WERI-Rb-1 (cell line): ENCODE results near the gene UBE2L3.

Source experiments
- DNase-seq: peaks from one replicate; pipeline ENCODE4 v3.0.0-alpha.2; 2020
- H3K27ac ChIP-seq: fragments of 250-450 bp; sonication (Bioruptor Pico); 2 replicates; pipeline ENCODE4 v1.5.1; 2020; ENCODE audit warnings: mild to moderate bottlenecking, moderate library complexity
- H3K27me3 ChIP-seq: fragments of 250-450 bp; sonication (Bioruptor Pico); 2 replicates; pipeline ENCODE4 v1.5.1; 2021; ENCODE audit warnings: mild to moderate bottlenecking, low read depth, moderate library complexity; ENCODE audit not compliant: insufficient read depth, severe bottlenecking
- H3K36me3 ChIP-seq: fragments of 250-450 bp; sonication (Bioruptor Pico); 2 replicates; pipeline ENCODE4 v1.5.1; 2020; ENCODE audit warnings: mild to moderate bottlenecking, moderate library complexity
- H3K4me3 ChIP-seq: 2 replicates; pipeline ENCODE4 v1.5.1; 2011; ENCODE audit warnings: low read depth, mild to moderate bottlenecking, control low read depth, low read length
- H3K9me3 ChIP-seq: fragments of 250-450 bp; sonication (Bioruptor Pico); 2 replicates; pipeline ENCODE4 v1.5.1; 2021; ENCODE audit warnings: mild to moderate bottlenecking, moderate library complexity; ENCODE audit not compliant: severe bottlenecking
- TF ChIP-seq, protein P1 (sequence below): IDR thresholded peaks from 2 replicates; pipeline ENCODE4 v1.5.1; 2011; ENCODE audit warnings: low read depth, mild to moderate bottlenecking, control low read depth, inconsistent platforms, low read length

Gene UBE2L3

GRCh38 chr22:21626073-21626734 is 58.7 kb downstream of the UBE2L3 start:
- Histone ChIP-seq H3K36me3 (peaks cover 41% of the 10 kb centered on the region), H3K4me3 (no peak overlapping the region), H3K9me3 (no peaks in the 10 kb centered on the region), H3K27ac (no peak overlapping the region), H3K27me3 (no peaks in the 10 kb centered on the region)
- no peak for DNase-seq
- TF ChIP-seq, protein P1, sequence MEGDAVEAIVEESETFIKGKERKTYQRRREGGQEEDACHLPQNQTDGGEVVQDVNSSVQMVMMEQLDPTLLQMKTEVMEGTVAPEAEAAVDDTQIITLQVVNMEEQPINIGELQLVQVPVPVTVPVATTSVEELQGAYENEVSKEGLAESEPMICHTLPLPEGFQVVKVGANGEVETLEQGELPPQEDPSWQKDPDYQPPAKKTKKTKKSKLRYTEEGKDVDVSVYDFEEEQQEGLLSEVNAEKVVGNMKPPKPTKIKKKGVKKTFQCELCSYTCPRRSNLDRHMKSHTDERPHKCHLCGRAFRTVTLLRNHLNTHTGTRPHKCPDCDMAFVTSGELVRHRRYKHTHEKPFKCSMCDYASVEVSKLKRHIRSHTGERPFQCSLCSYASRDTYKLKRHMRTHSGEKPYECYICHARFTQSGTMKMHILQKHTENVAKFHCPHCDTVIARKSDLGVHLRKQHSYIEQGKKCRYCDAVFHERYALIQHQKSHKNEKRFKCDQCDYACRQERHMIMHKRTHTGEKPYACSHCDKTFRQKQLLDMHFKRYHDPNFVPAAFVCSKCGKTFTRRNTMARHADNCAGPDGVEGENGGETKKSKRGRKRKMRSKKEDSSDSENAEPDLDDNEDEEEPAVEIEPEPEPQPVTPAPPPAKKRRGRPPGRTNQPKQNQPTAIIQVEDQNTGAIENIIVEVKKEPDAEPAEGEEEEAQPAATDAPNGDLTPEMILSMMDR: no peak

- no peaks in the 10 kb centered on the region for H3K27me3 ChIP-seq
- H3K9me3 ChIP-seq: no peaks in the 10 kb centered on the region
- no peak overlapping the region for H3K4me3 ChIP-seq
- H3K36me3 ChIP-seq: peaks cover 40% of the 10 kb centered on the region
- H3K27ac ChIP-seq: no peak overlapping the region
- no peak for DNase-seq
- TF ChIP-seq, protein P1: no peak
Measured at GRCh38 chr22:21626735-21627469, 59.4 kb downstream of the UBE2L3 start.

- peak overlapping the region; percentile 88 for H3K27ac ChIP-seq
- no peak for DNase-seq
- H3K27me3 ChIP-seq: no peaks in the 10 kb centered on the region
- H3K36me3 ChIP-seq: peaks cover 23% of the 10 kb centered on the region
- H3K9me3 ChIP-seq: no peaks in the 10 kb centered on the region
- peak overlapping the region; percentile 80 for H3K4me3 ChIP-seq
- TF ChIP-seq, protein P1: no peak
Measured at GRCh38 chr22:21628386-21629254, 61.1 kb downstream of the UBE2L3 start.

DNA sequence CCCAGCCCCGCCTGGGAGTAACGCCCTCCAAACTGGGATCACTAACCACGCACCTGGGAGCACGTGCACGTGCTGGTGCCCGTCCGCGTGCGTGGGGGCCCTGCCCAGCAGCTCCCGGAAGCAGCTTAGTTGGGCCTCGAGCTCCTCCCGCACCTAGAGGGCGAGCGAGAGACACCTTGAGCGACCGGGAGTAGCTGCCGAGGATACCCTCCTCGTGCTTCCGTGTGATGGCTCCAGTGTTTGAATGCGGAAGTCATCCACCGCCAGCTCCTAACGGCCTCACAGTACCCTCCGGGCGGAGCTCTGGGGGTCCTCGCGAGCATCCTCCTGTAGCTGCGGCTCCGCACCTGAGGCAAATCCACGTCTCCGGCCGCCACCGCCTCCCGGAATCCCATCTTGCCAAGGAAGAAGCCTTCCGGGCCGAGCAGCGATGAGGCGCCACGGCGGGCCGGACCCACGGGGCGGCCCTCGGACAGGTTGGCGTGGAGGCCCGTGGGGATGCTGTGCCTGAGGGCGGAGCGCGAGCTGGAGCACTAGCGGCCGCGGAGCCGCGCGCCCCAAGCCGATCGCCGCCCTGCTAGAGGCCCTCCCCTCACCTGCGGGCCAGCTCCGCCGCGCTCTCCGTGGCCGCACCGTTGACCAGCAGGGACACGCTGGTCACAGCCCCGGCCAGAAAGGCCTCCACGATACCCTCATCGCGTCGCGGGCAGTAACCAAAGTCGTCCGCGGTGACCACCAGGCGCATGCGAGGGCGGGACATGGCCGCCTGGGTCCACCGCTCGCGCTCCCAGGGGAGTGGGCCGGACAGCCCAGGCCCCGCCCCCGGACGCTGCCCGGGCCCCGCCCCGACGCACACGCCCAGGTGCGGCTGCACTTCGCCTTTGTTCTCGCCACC is 62.0 kb downstream of the UBE2L3 start, which contains the start of gene YDJC:
Gene YDJC (minus strand): TSS at position 768 of the 895 bp plus-strand sequence. CDS start 8 bp downstream, at position 760.
- TF ChIP-seq, protein P1: peak; percentile 87
- peak; percentile 94 for DNase-seq
- no peaks in the 10 kb centered on the region for H3K27me3 ChIP-seq
- H3K4me3 ChIP-seq: peak within 1 kb of the TSS; percentile 80
- H3K9me3 ChIP-seq: no peaks in the 10 kb centered on the region
- peak within 1 kb of the TSS; percentile 88 for H3K27ac ChIP-seq
- peaks cover 22% of the 10 kb centered on the region for H3K36me3 ChIP-seq

- no peak overlapping the region for H3K4me3 ChIP-seq
- H3K27me3 ChIP-seq: no peaks in the 10 kb centered on the region
- TF ChIP-seq, protein P1: no peak
- no peaks in the 10 kb centered on the region for H3K9me3 ChIP-seq
- DNase-seq: no peak
- no peak overlapping the region for H3K27ac ChIP-seq
- peaks cover 22% of the 10 kb centered on the region for H3K36me3 ChIP-seq
Measured at GRCh38 chr22:21631025-21631424, 63.5 kb downstream of the UBE2L3 start.
